Neural progenitor cell (in vitro differentiated cells): ENCODE data around the gene ROR2. TPM values are rescaled to one million over a fixed set of nuclear protein-coding genes. Genes with fewer than 3 reads are reported as not detected.

Source experiments
- DNase-seq: peaks from one replicate; pipeline ENCODE4 v3.0.0-alpha.2; 2016; ENCODE audit warnings: low spot score
- H2AFZ ChIP-seq: fragments of 200-600 bp; sonication (generic); replicated peaks from 2 replicates; pipeline ENCODE4 v1.6.1; 2016; ENCODE audit warnings: antibody characterized with exemption
- H3F3A ChIP-seq: fragments of 200-600 bp; sonication (generic); 2 replicates; pipeline ENCODE4 v1.6.1; 2016; ENCODE audit warnings: antibody characterized with exemption, low read depth
- H3K27ac ChIP-seq: fragments of 200-600 bp; sonication (generic); 2 replicates; pipeline ENCODE4 v1.5.1; 2016; ENCODE audit warnings: mild to moderate bottlenecking
- H3K27me3 ChIP-seq: fragments of 200-600 bp; sonication (generic); 2 replicates; pipeline ENCODE4 v1.6.1; 2016; ENCODE audit warnings: mild to moderate bottlenecking, moderate library complexity
- H3K36me3 ChIP-seq: fragments of 200-600 bp; sonication (generic); 2 replicates; pipeline ENCODE4 v1.5.1; 2016
- H3K4me1 ChIP-seq: fragments of 200-600 bp; sonication (generic); 2 replicates; pipeline ENCODE4 v1.6.1; 2016; ENCODE audit warnings: mixed run types
- H3K4me2 ChIP-seq: fragments of 200-600 bp; sonication (generic); 2 replicates; pipeline ENCODE4 v1.6.1; 2016
- H3K4me3 ChIP-seq: fragments of 200-600 bp; sonication (generic); 2 replicates; pipeline ENCODE4 v1.5.1; 2016
- H3K79me2 ChIP-seq: fragments of 200-600 bp; sonication (generic); 2 replicates; pipeline ENCODE4 v1.6.1; 2016; ENCODE audit warnings: low read depth
- H3K9ac ChIP-seq: fragments of 200-600 bp; sonication (generic); 2 replicates; pipeline ENCODE4 v1.6.1; 2016
- H3K9me3 ChIP-seq: fragments of 200-600 bp; sonication (generic); 2 replicates; pipeline ENCODE4 v1.5.1; 2016; ENCODE audit warnings: low read depth
- H4K20me1 ChIP-seq: fragments of 200-600 bp; sonication (generic); 2 replicates; pipeline ENCODE4 v1.6.1; 2016; ENCODE audit warnings: low read depth
- H3K27ac Mint-ChIP-seq: 3 replicates; pipeline ENCODE4 v1.8.0; 2021; ENCODE audit warnings: mixed read lengths
- H3K27me3 Mint-ChIP-seq: 2 replicates; pipeline ENCODE4 v1.8.0; 2022; ENCODE audit warnings: low read depth, mild to moderate bottlenecking, inconsistent platforms, moderate library complexity, mixed read lengths; ENCODE audit not compliant: insufficient read depth
- H3K36me3 Mint-ChIP-seq: 3 replicates; pipeline ENCODE4 v1.8.0; 2021; ENCODE audit warnings: mixed read lengths
- H3K4me1 Mint-ChIP-seq: 3 replicates; pipeline ENCODE4 v1.8.0; 2021; ENCODE audit warnings: mixed read lengths
- H3K4me3 Mint-ChIP-seq: 3 replicates; pipeline ENCODE4 v1.8.0; 2021; ENCODE audit warnings: mild to moderate bottlenecking, moderate library complexity, mixed read lengths
- H3K9me3 Mint-ChIP-seq: 3 replicates; pipeline ENCODE4 v1.8.0; 2020; ENCODE audit warnings: mixed read lengths
- EZH2 ChIP-seq: fragments of 200-600 bp; sonication (generic); IDR thresholded peaks from 2 replicates; pipeline ENCODE4 v1.6.1; 2017; ENCODE audit warnings: antibody characterized with exemption, mild to moderate bottlenecking, moderate library complexity
- EZH2phosphoT487 ChIP-seq: fragments of 200-600 bp; sonication (generic); IDR thresholded peaks from 2 replicates; pipeline ENCODE4 v1.6.1; 2017; ENCODE audit warnings: antibody characterized with exemption
- total RNA-seq: library from RNA; depleted of rRNA; stranded (reverse); fragments of >200 nt; gene quantifications from 2 replicates; pipeline ENCODE4 v1.2.3, GENCODE V29; 2015; ENCODE audit warnings: low replicate concordance
- TF ChIP-seq, protein P1 (sequence below): fragments of 200-600 bp; sonication (generic); IDR thresholded peaks from 2 replicates; pipeline ENCODE4 v1.5.1; 2017; ENCODE audit warnings: antibody characterized with exemption, mild to moderate bottlenecking

Gene ROR2
- total RNA-seq, 1 donor from 2014 or later, result 20.1 TPM

DNA sequence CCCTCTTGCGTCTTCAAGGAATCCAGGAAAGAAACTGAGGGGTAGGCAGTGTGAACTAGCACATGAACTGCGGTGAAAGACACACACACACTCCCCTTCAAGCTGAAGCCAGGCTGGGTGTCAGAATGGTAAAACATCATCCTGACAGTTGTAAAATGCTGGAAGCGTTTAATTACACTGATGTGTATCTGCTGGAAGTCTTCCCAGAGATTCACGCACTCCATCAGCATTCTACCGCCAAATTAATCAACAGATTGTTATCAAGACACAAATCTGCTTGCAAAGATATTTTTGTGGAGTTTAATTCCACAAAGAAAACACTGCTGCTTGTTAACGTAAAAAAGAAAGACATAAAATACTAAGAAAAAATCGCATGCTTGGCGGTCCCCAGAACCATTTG is 285.4 kb downstream of the ROR2 start:
- DNase-seq, result no peak

DNA sequence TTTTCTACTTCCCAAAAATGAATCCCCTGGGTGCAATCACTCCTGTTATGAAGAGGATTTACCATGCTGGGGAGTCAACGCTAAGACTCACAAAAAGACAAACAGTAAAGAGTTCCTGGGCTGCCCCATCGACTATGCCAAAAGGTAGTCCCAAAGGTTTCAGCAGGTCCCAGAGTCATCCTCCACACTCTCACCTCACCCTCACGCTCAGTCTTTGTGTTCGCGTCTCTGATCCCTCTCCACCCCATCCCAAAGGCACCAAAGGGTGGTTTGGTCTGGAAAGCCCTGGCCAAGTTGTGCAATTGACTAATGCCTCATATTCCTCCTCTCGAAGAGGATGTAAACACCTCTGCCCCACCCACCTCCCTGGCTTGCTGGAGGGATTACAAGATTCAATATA is 286.2 kb downstream of the ROR2 start:
- Mint-ChIP-seq H3K4me1 (no peaks in the 10 kb centered on the region), H3K27ac (no peak overlapping the region), H3K36me3 (no peaks in the 10 kb centered on the region), H3K27me3 (no peaks in the 10 kb centered on the region), H3K9me3 (no peaks in the 10 kb centered on the region), H3K4me3 (no peak overlapping the region)
- DNase-seq, result no peak
- TF ChIP-seq EZH2 (no peak), EZH2phosphoT487 (no peak)
- TF ChIP-seq, protein P1, sequence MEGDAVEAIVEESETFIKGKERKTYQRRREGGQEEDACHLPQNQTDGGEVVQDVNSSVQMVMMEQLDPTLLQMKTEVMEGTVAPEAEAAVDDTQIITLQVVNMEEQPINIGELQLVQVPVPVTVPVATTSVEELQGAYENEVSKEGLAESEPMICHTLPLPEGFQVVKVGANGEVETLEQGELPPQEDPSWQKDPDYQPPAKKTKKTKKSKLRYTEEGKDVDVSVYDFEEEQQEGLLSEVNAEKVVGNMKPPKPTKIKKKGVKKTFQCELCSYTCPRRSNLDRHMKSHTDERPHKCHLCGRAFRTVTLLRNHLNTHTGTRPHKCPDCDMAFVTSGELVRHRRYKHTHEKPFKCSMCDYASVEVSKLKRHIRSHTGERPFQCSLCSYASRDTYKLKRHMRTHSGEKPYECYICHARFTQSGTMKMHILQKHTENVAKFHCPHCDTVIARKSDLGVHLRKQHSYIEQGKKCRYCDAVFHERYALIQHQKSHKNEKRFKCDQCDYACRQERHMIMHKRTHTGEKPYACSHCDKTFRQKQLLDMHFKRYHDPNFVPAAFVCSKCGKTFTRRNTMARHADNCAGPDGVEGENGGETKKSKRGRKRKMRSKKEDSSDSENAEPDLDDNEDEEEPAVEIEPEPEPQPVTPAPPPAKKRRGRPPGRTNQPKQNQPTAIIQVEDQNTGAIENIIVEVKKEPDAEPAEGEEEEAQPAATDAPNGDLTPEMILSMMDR, result no peak
- Histone ChIP-seq H4K20me1 (no peaks in the 10 kb centered on the region), H3K27me3 (no peaks in the 10 kb centered on the region), H3K27ac (no peak overlapping the region), H3K9me3 (no peaks in the 10 kb centered on the region), H3K4me2 (no peak overlapping the region), H3K4me3 (no peak overlapping the region), H3K36me3 (no peaks in the 10 kb centered on the region), H3K4me1 (no peaks in the 10 kb centered on the region), H3K79me2 (no peaks in the 10 kb centered on the region), H3F3A (no peaks in the 10 kb centered on the region), H3K9ac (no peak overlapping the region), H2AFZ (no peak overlapping the region)

More for the DNA sequence above, 285.4 kb downstream of the ROR2 start:
- H3K4me1 ChIP-seq, result no peaks in the 10 kb centered on the region
- no peaks in the 10 kb centered on the region for H3K9me3 Mint-ChIP-seq
- no peak overlapping the region for H3K4me3 ChIP-seq
- no peak overlapping the region for H3K4me3 Mint-ChIP-seq
- no peaks in the 10 kb centered on the region for H3K36me3 Mint-ChIP-seq
- H2AFZ ChIP-seq, result no peak overlapping the region
- no peaks in the 10 kb centered on the region for H3K79me2 ChIP-seq
- no peaks in the 10 kb centered on the region for H4K20me1 ChIP-seq
- no peaks in the 10 kb centered on the region for H3F3A ChIP-seq
- H3K27me3 ChIP-seq, result no peaks in the 10 kb centered on the region
- H3K36me3 ChIP-seq, result no peaks in the 10 kb centered on the region
- no peak overlapping the region for H3K9ac ChIP-seq
- no peak overlapping the region for H3K4me2 ChIP-seq
- H3K27ac Mint-ChIP-seq, result no peak overlapping the region
- no peak overlapping the region for H3K27ac ChIP-seq
- no peaks in the 10 kb centered on the region for H3K4me1 Mint-ChIP-seq
- H3K9me3 ChIP-seq, result no peaks in the 10 kb centered on the region
- no peak for TF ChIP-seq EZH2phosphoT487
- TF ChIP-seq, protein P1, result no peak
- H3K27me3 Mint-ChIP-seq, result no peaks in the 10 kb centered on the region

DNA sequence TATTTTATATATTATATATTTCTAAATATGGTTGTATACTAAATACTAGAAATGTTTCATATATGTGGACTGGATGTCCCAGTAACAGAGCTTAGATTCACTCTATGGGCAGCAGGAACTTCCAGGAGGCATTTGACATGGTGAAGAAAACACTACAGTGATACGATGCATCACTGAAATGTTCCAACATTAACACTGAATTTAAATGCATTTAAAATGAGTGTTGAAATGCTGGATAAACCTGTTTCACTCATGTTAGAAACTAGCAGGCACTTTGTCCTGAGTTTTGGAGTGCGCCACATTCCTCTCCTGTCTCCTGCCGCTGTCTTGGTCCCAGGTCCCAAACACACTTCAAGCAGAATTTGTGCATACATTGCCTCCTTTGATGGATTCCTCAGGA is 288.6 kb downstream of the ROR2 start:
- H3K27ac Mint-ChIP-seq, result no peak overlapping the region
- no peaks in the 10 kb centered on the region for H3K4me1 Mint-ChIP-seq
- no peaks in the 10 kb centered on the region for H4K20me1 ChIP-seq
- H3K9ac ChIP-seq, result no peak overlapping the region
- TF ChIP-seq EZH2phosphoT487, result no peak
- TF ChIP-seq EZH2, result no peak
- no peak overlapping the region for H3K4me3 ChIP-seq
- H3K27me3 Mint-ChIP-seq, result no peaks in the 10 kb centered on the region
- no peak for DNase-seq
- no peaks in the 10 kb centered on the region for H3K36me3 Mint-ChIP-seq
- no peaks in the 10 kb centered on the region for H3K4me1 ChIP-seq
- H3K27me3 ChIP-seq, result no peaks in the 10 kb centered on the region
- H3K27ac ChIP-seq, result no peak overlapping the region
- H3K79me2 ChIP-seq, result no peaks in the 10 kb centered on the region
- H3K4me2 ChIP-seq, result no peak overlapping the region
- no peaks in the 10 kb centered on the region for H3K36me3 ChIP-seq
- H3K9me3 Mint-ChIP-seq, result no peaks in the 10 kb centered on the region
- peak overlapping the region; percentile 17 for H2AFZ ChIP-seq
- no peaks in the 10 kb centered on the region for H3K9me3 ChIP-seq
- H3K4me3 Mint-ChIP-seq, result no peak overlapping the region
- no peaks in the 10 kb centered on the region for H3F3A ChIP-seq

DNA sequence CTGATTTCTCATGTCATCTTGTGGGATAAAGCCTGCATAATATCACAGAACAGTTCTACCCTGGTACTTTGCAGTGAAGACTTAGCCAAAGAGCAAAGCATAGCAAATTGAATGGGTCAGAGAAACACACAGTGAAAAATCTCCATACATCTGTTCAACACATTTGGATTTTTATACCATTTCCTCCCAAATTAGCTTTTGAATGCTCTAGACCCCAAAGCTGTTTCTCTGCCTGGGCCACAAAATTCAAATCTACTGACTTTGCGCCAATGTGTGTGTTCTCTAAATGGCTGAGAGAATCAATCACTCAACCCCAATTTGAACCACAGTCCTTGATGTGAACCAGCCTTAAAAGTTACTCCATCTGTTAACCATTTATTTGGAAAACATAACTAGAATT is 289.5 kb downstream of the ROR2 start:
- Histone ChIP-seq H2AFZ (peak overlapping the region; percentile 55), H3K4me2 (no peak overlapping the region), H3K9ac (no peak overlapping the region), H3K79me2 (no peaks in the 10 kb centered on the region), H3F3A (no peaks in the 10 kb centered on the region), H3K27me3 (no peaks in the 10 kb centered on the region), H3K27ac (no peak overlapping the region), H4K20me1 (no peaks in the 10 kb centered on the region), H3K9me3 (no peaks in the 10 kb centered on the region), H3K4me3 (no peak overlapping the region), H3K4me1 (no peaks in the 10 kb centered on the region), H3K36me3 (no peaks in the 10 kb centered on the region)
- no peak overlapping the region for H3K27ac Mint-ChIP-seq
- H3K27me3 Mint-ChIP-seq, result no peaks in the 10 kb centered on the region
- H3K4me1 Mint-ChIP-seq, result no peaks in the 10 kb centered on the region
- H3K4me3 Mint-ChIP-seq, result no peak overlapping the region
- H3K36me3 Mint-ChIP-seq, result no peaks in the 10 kb centered on the region
- TF ChIP-seq, protein P1, result no peak
- TF ChIP-seq EZH2phosphoT487 (no peak), EZH2 (no peak)
- H3K9me3 Mint-ChIP-seq, result no peaks in the 10 kb centered on the region
- DNase-seq, result no peak
